HEK293 (cell line): ENCODE measurements around the gene ELL.

Experiments used
- BCL11B ChIP-seq: fragments of 450-650 bp; formaldehyde crosslinking; IDR thresholded peaks from 2 replicates; pipeline ENCODE4 v1.5.1; 2016; ENCODE audit warnings: low read depth, missing biosample characterization, missing genetic modification characterization
- KLF1 ChIP-seq: fragments of 450-650 bp; formaldehyde crosslinking; IDR thresholded peaks from 2 replicates; pipeline ENCODE4 v1.5.1; 2016; ENCODE audit warnings: missing biosample characterization, missing genetic modification characterization
- OSR2 ChIP-seq: fragments of 450-650 bp; formaldehyde crosslinking; IDR thresholded peaks from 2 replicates; pipeline ENCODE4 v1.5.1; 2016; ENCODE audit warnings: missing biosample characterization, missing genetic modification characterization
- ZBTB8A ChIP-seq: fragments of 450-650 bp; formaldehyde crosslinking; IDR thresholded peaks from 2 replicates; pipeline ENCODE4 v1.5.1; 2016; ENCODE audit warnings: missing biosample characterization, missing genetic modification characterization
- ZNF10 ChIP-seq: fragments of 450-650 bp; formaldehyde crosslinking; IDR thresholded peaks from 2 replicates; pipeline ENCODE4 v1.5.1; 2017; ENCODE audit warnings: missing biosample characterization, missing genetic modification characterization
- ZNF292 ChIP-seq: fragments of 450-650 bp; formaldehyde crosslinking; IDR thresholded peaks from 2 replicates; pipeline ENCODE4 v1.5.1; 2016; ENCODE audit warnings: low read depth, missing biosample characterization, missing genetic modification characterization, borderline replicate concordance
- ZNF311 ChIP-seq: fragments of 450-650 bp; formaldehyde crosslinking; IDR thresholded peaks from 2 replicates; pipeline ENCODE4 v1.5.1; 2017; ENCODE audit warnings: missing biosample characterization, missing genetic modification characterization, borderline replicate concordance
- ZNF48 ChIP-seq: fragments of 450-650 bp; formaldehyde crosslinking; IDR thresholded peaks from 2 replicates; pipeline ENCODE4 v1.5.1; 2016; ENCODE audit warnings: missing biosample characterization, missing genetic modification characterization
- ZNF560 ChIP-seq: fragments of 450-650 bp; formaldehyde crosslinking; IDR thresholded peaks from 2 replicates; pipeline ENCODE4 v1.5.1; 2017; ENCODE audit warnings: missing biosample characterization, missing genetic modification characterization, borderline replicate concordance
- ZNF561 ChIP-seq: fragments of 450-650 bp; IDR thresholded peaks from 2 replicates; pipeline ENCODE4 v1.5.1; 2018; ENCODE audit warnings: missing biosample characterization, missing genetic modification characterization, borderline replicate concordance
- ZNF791 ChIP-seq: fragments of 450-650 bp; formaldehyde crosslinking; IDR thresholded peaks from 2 replicates; pipeline ENCODE4 v1.5.1; 2016; ENCODE audit warnings: missing biosample characterization, missing genetic modification characterization
- TF ChIP-seq, protein P1 (sequence below): fragments of 450-650 bp; formaldehyde crosslinking; IDR thresholded peaks from 2 replicates; pipeline ENCODE4 v1.5.1; 2016; ENCODE audit warnings: missing biosample characterization, missing genetic modification characterization
- TF ChIP-seq, protein P2 (sequence below): fragments of 450-650 bp; formaldehyde crosslinking; IDR thresholded peaks from 2 replicates; pipeline ENCODE4 v1.5.1; 2016; ENCODE audit warnings: missing biosample characterization, missing genetic modification characterization
- TF ChIP-seq, protein P3 (sequence below): fragments of 450-650 bp; formaldehyde crosslinking; IDR thresholded peaks from 2 replicates; pipeline ENCODE4 v1.5.1; 2016; ENCODE audit warnings: missing biosample characterization, missing genetic modification characterization
- TF ChIP-seq, protein P4 (sequence below): fragments of 450-650 bp; formaldehyde crosslinking; IDR thresholded peaks from 2 replicates; pipeline ENCODE4 v1.5.1; 2016; ENCODE audit warnings: missing biosample characterization, missing genetic modification characterization
- TF ChIP-seq, protein P5 (sequence below): fragments of 450-650 bp; formaldehyde crosslinking; IDR thresholded peaks from 2 replicates; pipeline ENCODE4 v1.5.1; 2016; ENCODE audit warnings: missing biosample characterization, missing genetic modification characterization
- TF ChIP-seq, protein P6 (sequence below): fragments of 450-650 bp; formaldehyde crosslinking; IDR thresholded peaks from 2 replicates; pipeline ENCODE4 v1.5.1; 2016; ENCODE audit warnings: missing biosample characterization, missing genetic modification characterization

Gene ELL

DNA sequence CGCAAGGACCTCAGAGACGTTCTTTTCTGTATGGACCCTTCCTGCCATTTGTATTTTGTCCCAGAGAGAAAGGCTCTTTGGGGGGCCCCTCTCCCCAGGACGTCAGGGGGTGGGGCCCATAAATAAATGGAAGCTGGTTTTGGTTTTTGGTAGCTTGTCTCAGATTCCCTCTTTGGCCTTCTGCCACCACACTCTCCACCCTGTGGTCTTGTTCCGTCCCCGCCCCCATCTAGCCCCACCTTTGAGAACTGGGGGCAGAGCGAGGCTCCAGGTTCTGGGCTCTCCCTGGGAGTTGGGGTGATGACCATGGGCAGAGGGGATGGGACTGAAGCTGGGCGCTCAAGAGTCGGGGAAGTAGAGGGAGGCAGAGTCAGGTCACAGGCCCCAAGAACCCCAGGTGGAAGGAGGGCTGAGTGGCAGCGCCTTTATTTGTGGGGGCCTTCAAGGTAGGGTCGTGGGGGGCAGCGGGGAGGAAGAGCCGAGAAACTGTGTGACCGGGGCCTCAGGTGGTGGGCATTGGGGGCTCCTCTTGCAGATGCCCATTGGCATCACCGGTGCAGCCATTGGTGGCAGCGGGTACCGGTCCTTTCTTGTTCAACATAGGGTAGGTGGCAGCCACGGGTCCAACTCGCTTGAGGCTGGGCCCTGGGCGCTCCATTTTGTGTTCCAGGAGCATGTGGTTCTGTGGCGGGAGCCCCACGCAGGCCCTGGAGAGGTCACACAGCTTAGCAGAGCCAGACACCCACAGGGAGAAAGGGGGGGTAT lies 87.3 kb downstream of the ELL start (continued):
- TF ChIP-seq ZNF311 (tag by site-specific recombination) (no peak), KLF1 (tag by site-specific recombination) (peak; percentile 8; the same call in 1 of the 2 replicates), ZNF791 (tag by site-specific recombination) (no peak), ZBTB8A (tag by site-specific recombination) (0 out of 2 replicates have a peak, but pooled peaks have one; percentile 39), BCL11B (tag by site-specific recombination) (peak; percentile 74), ZNF292 (no peak), ZNF10 (no peak), OSR2 (tag by site-specific recombination) (peak; percentile 78), ZNF48 (tag by site-specific recombination) (no peak), ZNF561 (tag by site-specific recombination) (0 out of 2 replicates have a peak, but pooled peaks have one; percentile 26), ZNF560 (no peak)
- TF ChIP-seq, protein P1, sequence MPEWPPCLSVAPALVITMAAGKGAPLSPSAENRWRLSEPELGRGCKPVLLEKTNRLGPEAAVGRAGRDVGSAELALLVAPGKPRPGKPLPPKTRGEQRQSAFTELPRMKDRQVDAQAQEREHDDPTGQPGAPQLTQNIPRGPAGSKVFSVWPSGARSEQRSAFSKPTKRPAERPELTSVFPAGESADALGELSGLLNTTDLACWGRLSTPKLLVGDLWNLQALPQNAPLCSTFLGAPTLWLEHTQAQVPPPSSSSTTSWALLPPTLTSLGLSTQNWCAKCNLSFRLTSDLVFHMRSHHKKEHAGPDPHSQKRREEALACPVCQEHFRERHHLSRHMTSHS (tag by site-specific recombination): no peak
- TF ChIP-seq, protein P2, sequence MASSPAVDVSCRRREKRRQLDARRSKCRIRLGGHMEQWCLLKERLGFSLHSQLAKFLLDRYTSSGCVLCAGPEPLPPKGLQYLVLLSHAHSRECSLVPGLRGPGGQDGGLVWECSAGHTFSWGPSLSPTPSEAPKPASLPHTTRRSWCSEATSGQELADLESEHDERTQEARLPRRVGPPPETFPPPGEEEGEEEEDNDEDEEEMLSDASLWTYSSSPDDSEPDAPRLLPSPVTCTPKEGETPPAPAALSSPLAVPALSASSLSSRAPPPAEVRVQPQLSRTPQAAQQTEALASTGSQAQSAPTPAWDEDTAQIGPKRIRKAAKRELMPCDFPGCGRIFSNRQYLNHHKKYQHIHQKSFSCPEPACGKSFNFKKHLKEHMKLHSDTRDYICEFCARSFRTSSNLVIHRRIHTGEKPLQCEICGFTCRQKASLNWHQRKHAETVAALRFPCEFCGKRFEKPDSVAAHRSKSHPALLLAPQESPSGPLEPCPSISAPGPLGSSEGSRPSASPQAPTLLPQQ (tag by site-specific recombination): peak; percentile 92
- TF ChIP-seq, protein P3, sequence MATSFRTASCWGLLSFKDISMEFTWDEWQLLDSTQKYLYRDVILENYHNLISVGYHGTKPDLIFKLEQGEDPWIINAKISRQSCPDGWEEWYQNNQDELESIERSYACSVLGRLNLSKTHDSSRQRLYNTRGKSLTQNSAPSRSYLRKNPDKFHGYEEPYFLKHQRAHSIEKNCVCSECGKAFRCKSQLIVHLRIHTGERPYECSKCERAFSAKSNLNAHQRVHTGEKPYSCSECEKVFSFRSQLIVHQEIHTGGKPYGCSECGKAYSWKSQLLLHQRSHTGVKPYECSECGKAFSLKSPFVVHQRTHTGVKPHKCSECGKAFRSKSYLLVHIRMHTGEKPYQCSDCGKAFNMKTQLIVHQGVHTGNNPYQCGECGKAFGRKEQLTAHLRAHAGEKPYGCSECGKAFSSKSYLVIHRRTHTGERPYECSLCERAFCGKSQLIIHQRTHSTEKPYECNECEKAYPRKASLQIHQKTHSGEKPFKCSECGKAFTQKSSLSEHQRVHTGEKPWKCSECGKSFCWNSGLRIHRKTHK (tag by site-specific recombination): no peak
- TF ChIP-seq, protein P4, sequence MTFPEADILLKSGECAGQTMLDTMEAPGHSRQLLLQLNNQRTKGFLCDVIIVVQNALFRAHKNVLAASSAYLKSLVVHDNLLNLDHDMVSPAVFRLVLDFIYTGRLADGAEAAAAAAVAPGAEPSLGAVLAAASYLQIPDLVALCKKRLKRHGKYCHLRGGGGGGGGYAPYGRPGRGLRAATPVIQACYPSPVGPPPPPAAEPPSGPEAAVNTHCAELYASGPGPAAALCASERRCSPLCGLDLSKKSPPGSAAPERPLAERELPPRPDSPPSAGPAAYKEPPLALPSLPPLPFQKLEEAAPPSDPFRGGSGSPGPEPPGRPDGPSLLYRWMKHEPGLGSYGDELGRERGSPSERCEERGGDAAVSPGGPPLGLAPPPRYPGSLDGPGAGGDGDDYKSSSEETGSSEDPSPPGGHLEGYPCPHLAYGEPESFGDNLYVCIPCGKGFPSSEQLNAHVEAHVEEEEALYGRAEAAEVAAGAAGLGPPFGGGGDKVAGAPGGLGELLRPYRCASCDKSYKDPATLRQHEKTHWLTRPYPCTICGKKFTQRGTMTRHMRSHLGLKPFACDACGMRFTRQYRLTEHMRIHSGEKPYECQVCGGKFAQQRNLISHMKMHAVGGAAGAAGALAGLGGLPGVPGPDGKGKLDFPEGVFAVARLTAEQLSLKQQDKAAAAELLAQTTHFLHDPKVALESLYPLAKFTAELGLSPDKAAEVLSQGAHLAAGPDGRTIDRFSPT: peak; percentile 72
- TF ChIP-seq, protein P5, sequence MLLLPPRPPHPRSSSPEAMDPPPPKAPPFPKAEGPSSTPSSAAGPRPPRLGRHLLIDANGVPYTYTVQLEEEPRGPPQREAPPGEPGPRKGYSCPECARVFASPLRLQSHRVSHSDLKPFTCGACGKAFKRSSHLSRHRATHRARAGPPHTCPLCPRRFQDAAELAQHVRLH (tag by site-specific recombination): no peak
- TF ChIP-seq, protein P6, sequence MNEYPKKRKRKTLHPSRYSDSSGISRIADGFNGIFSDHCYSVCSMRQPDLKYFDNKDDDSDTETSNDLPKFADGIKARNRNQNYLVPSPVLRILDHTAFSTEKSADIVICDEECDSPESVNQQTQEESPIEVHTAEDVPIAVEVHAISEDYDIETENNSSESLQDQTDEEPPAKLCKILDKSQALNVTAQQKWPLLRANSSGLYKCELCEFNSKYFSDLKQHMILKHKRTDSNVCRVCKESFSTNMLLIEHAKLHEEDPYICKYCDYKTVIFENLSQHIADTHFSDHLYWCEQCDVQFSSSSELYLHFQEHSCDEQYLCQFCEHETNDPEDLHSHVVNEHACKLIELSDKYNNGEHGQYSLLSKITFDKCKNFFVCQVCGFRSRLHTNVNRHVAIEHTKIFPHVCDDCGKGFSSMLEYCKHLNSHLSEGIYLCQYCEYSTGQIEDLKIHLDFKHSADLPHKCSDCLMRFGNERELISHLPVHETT (tag by site-specific recombination): no peak
